Right lobe of liver (tissue), 4 donors: Measurements from ENCODE around the gene CSAG2.
"Not testable (repeated sequence)": the region's sequence is repeated elsewhere in the genome, so short reads cannot be mapped to it uniquely, and the experiment has no call there.

Experiments
- POLR2A ChIP-seq: fragments of 450-650 bp; IDR thresholded peaks from one replicate; pipeline ENCODE4 v1.6.1; 2017; ENCODE audit warnings: antibody characterized with exemption, mild to moderate bottlenecking
- TF ChIP-seq, protein P1 (sequence below), 4 donors: fragments of 200-600 bp in 3 of 4; fragments of 450-650 bp in 1 of 4; IDR thresholded peaks; one replicate each; pipeline versions ENCODE4 v1.5.1 to v1.8.0; 2016 to 2022; ENCODE audit warnings: antibody characterized with exemption in 4 of 4, mild to moderate bottlenecking in 2 of 4
- donor health status: DM: no; HTN: no; CAD: no.
- donor health status: DM: no; HTN: no; CAD: no.
- donor health status: DM: no; HTN: yes; CAD: no.

GRCh38 chrX:152753686-152754650 is 44.9 kb upstream of the CSAG2 start, which contains the start of gene MAGEA2:
- TF ChIP-seq, protein P1, sequence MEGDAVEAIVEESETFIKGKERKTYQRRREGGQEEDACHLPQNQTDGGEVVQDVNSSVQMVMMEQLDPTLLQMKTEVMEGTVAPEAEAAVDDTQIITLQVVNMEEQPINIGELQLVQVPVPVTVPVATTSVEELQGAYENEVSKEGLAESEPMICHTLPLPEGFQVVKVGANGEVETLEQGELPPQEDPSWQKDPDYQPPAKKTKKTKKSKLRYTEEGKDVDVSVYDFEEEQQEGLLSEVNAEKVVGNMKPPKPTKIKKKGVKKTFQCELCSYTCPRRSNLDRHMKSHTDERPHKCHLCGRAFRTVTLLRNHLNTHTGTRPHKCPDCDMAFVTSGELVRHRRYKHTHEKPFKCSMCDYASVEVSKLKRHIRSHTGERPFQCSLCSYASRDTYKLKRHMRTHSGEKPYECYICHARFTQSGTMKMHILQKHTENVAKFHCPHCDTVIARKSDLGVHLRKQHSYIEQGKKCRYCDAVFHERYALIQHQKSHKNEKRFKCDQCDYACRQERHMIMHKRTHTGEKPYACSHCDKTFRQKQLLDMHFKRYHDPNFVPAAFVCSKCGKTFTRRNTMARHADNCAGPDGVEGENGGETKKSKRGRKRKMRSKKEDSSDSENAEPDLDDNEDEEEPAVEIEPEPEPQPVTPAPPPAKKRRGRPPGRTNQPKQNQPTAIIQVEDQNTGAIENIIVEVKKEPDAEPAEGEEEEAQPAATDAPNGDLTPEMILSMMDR (IDR thresholded peaks at IDR 0.05): not testable (repeated sequence)
- TF ChIP-seq POLR2A: not testable (repeated sequence)
